Mesodermal cell (in vitro differentiated cells): ENCODE measurements around the gene APOBEC2.

Experiments
- H3K27ac ChIP-seq: 2 replicates; pipeline ENCODE4 v1.7.0; 2013; ENCODE audit warnings: mild to moderate bottlenecking, low read depth, low read length, moderate library complexity; ENCODE audit not compliant: severe bottlenecking
- H3K36me3 ChIP-seq: 2 replicates; pipeline ENCODE4 v1.7.1; 2013; ENCODE audit warnings: mild to moderate bottlenecking, low read length, moderate library complexity; ENCODE audit not compliant: control insufficient read depth, insufficient read depth
- H3K4me1 ChIP-seq: one replicate; pipeline ENCODE4 v1.7.1; 2013; ENCODE audit warnings: mild to moderate bottlenecking, low read length; ENCODE audit not compliant: insufficient read depth, control insufficient read depth, poor library complexity, severe bottlenecking
- H3K4me3 ChIP-seq: 2 replicates; pipeline ENCODE4 v1.7.0; 2013; ENCODE audit warnings: low read length, control low read depth, mild to moderate bottlenecking; ENCODE audit not compliant: insufficient read depth, poor library complexity, severe bottlenecking; ENCODE audit errors: extremely low read depth
- H3K9me3 ChIP-seq: 2 replicates; pipeline ENCODE4 v1.7.1; 2013; ENCODE audit warnings: mild to moderate bottlenecking, low read length, moderate library complexity; ENCODE audit not compliant: control insufficient read depth
- WGBS, 2 experiments: methylation state at CpG; one replicate each; pipeline ENCODE4 v1.1.5; 2013; ENCODE audit warnings: missing lambda C conversion rate in 2 of 2; ENCODE audit not compliant: insufficient coverage in 2 of 2; 5-methylcytosine and 5-hydroxymethylcytosine counted together

APOBEC2 gene

GRCh38 chr6:41073203-41073967, 20.4 kb downstream of the APOBEC2 start:
- H3K27ac ChIP-seq, result peak overlapping the region; percentile 99
- WGBS, 2 experiments, result 0 to 1% methylated on average over 56 to 62 of the region's 74 CpGs
- H3K4me3 ChIP-seq, result peak overlapping the region; percentile 98
- H3K9me3 ChIP-seq, result no peaks in the 10 kb centered on the region
- peaks cover 21% of the 10 kb centered on the region for H3K36me3 ChIP-seq
- H3K4me1 ChIP-seq, result peaks cover 19% of the 10 kb centered on the region

- peaks cover 19% of the 10 kb centered on the region for H3K4me1 ChIP-seq
- peaks cover 20% of the 10 kb centered on the region for H3K36me3 ChIP-seq
- 10 to 11% methylated on average over 8 to 10 of the region's 11 CpGs for WGBS, 2 experiments
- H3K4me3 ChIP-seq, result peak overlapping the region; percentile 98
- H3K9me3 ChIP-seq, result no peaks in the 10 kb centered on the region
- H3K27ac ChIP-seq, result peak overlapping the region; percentile 99
Observed at GRCh38 chr6:41073968-41074691, 21.1 kb downstream of the APOBEC2 start.

GRCh38 chr6:41074692-41075436, 21.9 kb downstream of the APOBEC2 start:
- H3K36me3 ChIP-seq, result peaks cover 23% of the 10 kb centered on the region
- WGBS, 2 experiments, result 70 to 74% methylated on average over 6 to 7 of the region's 11 CpGs
- peak overlapping the region; percentile 98 for H3K4me3 ChIP-seq
- peaks cover 19% of the 10 kb centered on the region for H3K4me1 ChIP-seq
- no peak overlapping the region for H3K27ac ChIP-seq
- no peaks in the 10 kb centered on the region for H3K9me3 ChIP-seq

GRCh38 chr6:41075651-41076626, 22.9 kb downstream of the APOBEC2 start:
- 89% methylated on average over 1 to 3 of the region's 4 CpGs for WGBS, 2 experiments
- H3K36me3 ChIP-seq, result peaks cover 34% of the 10 kb centered on the region
- H3K4me3 ChIP-seq, result peak overlapping the region; percentile 6
- no peaks in the 10 kb centered on the region for H3K9me3 ChIP-seq
- no peak overlapping the region for H3K27ac ChIP-seq
- peaks cover 14% of the 10 kb centered on the region for H3K4me1 ChIP-seq

GRCh38 chr6:41077536-41077935, 24.5 kb downstream of the APOBEC2 start:
- 100% methylated on average over 1 of the region's 2 CpGs; no CpG with 5 or more reads in 1 of the 2 experiments for WGBS, 2 experiments

GRCh38 chr6:41078101-41078500, 25.1 kb downstream of the APOBEC2 start:
- WGBS, 2 experiments, result 93% methylated on average over 2 of the region's 3 CpGs; no CpG with 5 or more reads in 1 of the 2 experiments
- H3K36me3 ChIP-seq, result peaks cover 51% of the 10 kb centered on the region
- peaks cover 12% of the 10 kb centered on the region for H3K4me1 ChIP-seq
- no peaks in the 10 kb centered on the region for H3K9me3 ChIP-seq
- H3K4me3 ChIP-seq, result no peak overlapping the region
- no peak overlapping the region for H3K27ac ChIP-seq

More at GRCh38 chr6:41077536-41077935, 24.5 kb downstream of the APOBEC2 start:
- H3K4me3 ChIP-seq, result no peak overlapping the region
- peaks cover 47% of the 10 kb centered on the region for H3K36me3 ChIP-seq
- H3K9me3 ChIP-seq, result no peaks in the 10 kb centered on the region
- peaks cover 12% of the 10 kb centered on the region for H3K4me1 ChIP-seq
- H3K27ac ChIP-seq, result no peak overlapping the region

GRCh38 chr6:41079080-41079479, 26.1 kb downstream of the APOBEC2 start:
- WGBS, 2 experiments, result 90% methylated on average over 1 of the region's 1 CpG; no CpG with 5 or more reads in 1 of the 2 experiments
- H3K4me1 ChIP-seq, result peaks cover 12% of the 10 kb centered on the region
- peaks cover 61% of the 10 kb centered on the region for H3K36me3 ChIP-seq
- H3K4me3 ChIP-seq, result no peak overlapping the region
- no peaks in the 10 kb centered on the region for H3K9me3 ChIP-seq
- no peak overlapping the region for H3K27ac ChIP-seq

- H3K4me3 ChIP-seq, result no peak overlapping the region
- 100% methylated on average over 2 of the region's 2 CpGs for WGBS, 2 experiments
- H3K9me3 ChIP-seq, result no peaks in the 10 kb centered on the region
- H3K36me3 ChIP-seq, result peaks cover 72% of the 10 kb centered on the region
- peaks cover 8% of the 10 kb centered on the region for H3K4me1 ChIP-seq
- H3K27ac ChIP-seq, result no peak overlapping the region
Observed at GRCh38 chr6:41080621-41081020, 27.6 kb downstream of the APOBEC2 start.

- H3K36me3 ChIP-seq, result peaks cover 85% of the 10 kb centered on the region
- H3K9me3 ChIP-seq, result no peaks in the 10 kb centered on the region
- no peaks in the 10 kb centered on the region for H3K4me1 ChIP-seq
Observed at GRCh38 chr6:41083072-41083471, 30.1 kb downstream of the APOBEC2 start.

GRCh38 chr6:41085182-41085581, 32.2 kb downstream of the APOBEC2 start:
- Histone ChIP-seq H3K4me1 (no peaks in the 10 kb centered on the region), H3K36me3 (peaks cover 90% of the 10 kb centered on the region), H3K4me3 (no peak overlapping the region), H3K27ac (no peak overlapping the region), H3K9me3 (no peaks in the 10 kb centered on the region)

More at GRCh38 chr6:41083072-41083471, 30.1 kb downstream of the APOBEC2 start:
- Histone ChIP-seq H3K4me3 (no peak overlapping the region), H3K27ac (no peak overlapping the region)
